K562 (cell line): ENCODE results near the gene KLF1. TPM values are rescaled to one million over a fixed set of nuclear protein-coding genes. Genes with fewer than 3 reads are reported as not detected.

Source experiments
- ATAC-seq: fragments of 200-7000 bp; cut with Tn5 transposase; 3 replicates; pipeline ENCODE4 v1.9.1; 2020; ENCODE audit warnings: moderate library complexity
- BruUV-seq: library from RNA; stranded (reverse); fragments of 400-500 nt; replicated peaks from 2 replicates; lab custom pipeline; 2021; lab: Mats Ljungman, UMichigan
- CTCF ChIA-PET: fragments of 300-600 bp; formaldehyde crosslinking; extraction: SDS; loops from one replicate; lab custom pipeline; 2021; ENCODE audit warnings: low intra/inter-chr PET ratio; lab: Yijun Ruan, JAX
- POLR2A ChIA-PET: fragments of 300-600, 350-650 bp; sonication (Branson Sonifier 250); formaldehyde crosslinking; extraction: SDS; loops from one replicate; lab custom pipeline; 2021; ENCODE audit warnings: antibody characterized with exemption, inconsistent platforms; lab: Yijun Ruan, JAX
- DNase-seq, 4 experiments: peaks; one replicate each; pipeline versions ENCODE4 v3.0.0 to v3.0.0-alpha.2; 2011 to 2018; ENCODE audit warnings: low spot score in 3 of 4, mixed read lengths in 3 of 4; ENCODE audit errors: extremely low read depth in 1 of 4
- FAIRE-seq: peaks from 2 replicates; lab custom pipeline; 2011; peaks lifted over from hg19 to GRCh38; lab: Jason Lieb, UNC
- H2AFZ ChIP-seq: 2 replicates; pipeline ENCODE4 v1.6.0; 2011; ENCODE audit warnings: low read depth, low read length, control low read depth, inconsistent platforms
- H3K27ac ChIP-seq: fragments of 200-600 bp; 3 replicates; pipeline ENCODE4 v1.8.0; 2011; ENCODE audit warnings: low read depth, mild to moderate bottlenecking, control low read depth, inconsistent platforms, low read length, moderate library complexity, mixed read lengths; ENCODE audit errors: extremely low read depth
- H3K27me3 ChIP-seq, 2 experiments: fragments of 300-600 bp in 1 of 2; 2 replicates in 1 of 2; 3 replicates in 1 of 2; pipeline versions ENCODE4 v1.6.0 to v1.8.0; 2011; ENCODE audit warnings: inconsistent platforms in 2 of 2, low read length in 2 of 2, mild to moderate bottlenecking in 1 of 2, mixed read lengths in 1 of 2, moderate library complexity in 1 of 2; ENCODE audit not compliant: control insufficient read depth in 2 of 2, insufficient read depth in 2 of 2
- H3K36me3 ChIP-seq: fragments of 300-600 bp; 3 replicates; pipeline ENCODE4 v1.8.0; 2011; ENCODE audit warnings: mild to moderate bottlenecking, low read length, inconsistent platforms; ENCODE audit not compliant: control insufficient read depth, insufficient read depth
- H3K4me1 ChIP-seq, 2 experiments: fragments of 200-600 bp in 1 of 2; replicated peaks in 1 of 2; 2 replicates in 1 of 2; 3 replicates in 1 of 2; pipeline versions ENCODE4 v1.5.1 to v1.8.0; 2011; ENCODE audit warnings: inconsistent platforms in 2 of 2, low read length in 2 of 2, mild to moderate bottlenecking in 1 of 2, mixed read lengths in 1 of 2, moderate library complexity in 1 of 2; ENCODE audit not compliant: control insufficient read depth in 2 of 2, insufficient read depth in 2 of 2
- H3K4me2 ChIP-seq: 2 replicates; pipeline ENCODE4 v1.6.1; 2011; ENCODE audit warnings: low read length, control low read depth, inconsistent platforms, mixed read lengths; ENCODE audit not compliant: insufficient read depth
- H3K4me3 ChIP-seq: fragments of 200-600 bp; sonication (generic), shearing (Covaris generic); 2 replicates; pipeline ENCODE4 v1.5.1; 2016; ENCODE audit warnings: control low read depth, inconsistent platforms
- H3K79me2 ChIP-seq: fragments of 200-600 bp; 3 replicates; pipeline ENCODE4 v1.8.0; 2011; ENCODE audit warnings: low read length, inconsistent platforms; ENCODE audit not compliant: control insufficient read depth, insufficient read depth
- H3K9ac ChIP-seq, 2 experiments: 2 replicates each; pipeline versions ENCODE4 v1.6.0 to v1.6.1; 2011; ENCODE audit warnings: low read depth in 2 of 2, low read length in 2 of 2, control low read depth in 1 of 2, inconsistent platforms in 1 of 2, mild to moderate bottlenecking in 1 of 2, mixed read lengths in 1 of 2; ENCODE audit not compliant: insufficient read depth in 1 of 2
- H3K9me1 ChIP-seq: one replicate; pipeline ENCODE4 v1.6.0; 2011; ENCODE audit warnings: inconsistent platforms, mild to moderate bottlenecking, low read length, moderate library complexity; ENCODE audit not compliant: control insufficient read depth, insufficient read depth
- H3K9me3 ChIP-seq: replicated peaks from 2 replicates; pipeline ENCODE4 v1.5.1; 2011; ENCODE audit warnings: low read depth, low read length, inconsistent platforms; ENCODE audit not compliant: control insufficient read depth, insufficient read depth
- H4K20me1 ChIP-seq: replicated peaks from 2 replicates; pipeline ENCODE4 v1.6.1; 2011; ENCODE audit warnings: low read length, inconsistent platforms, mixed read lengths; ENCODE audit not compliant: control insufficient read depth, insufficient read depth
- MCM5 ChIP-seq: fragments of 450-650 bp; IDR thresholded peaks from 2 replicates; pipeline ENCODE4 v1.6.1; 2016; ENCODE audit warnings: low read depth
- MECOM ChIP-seq: fragments of 250-450 bp; sonication (Bioruptor Pico); IDR thresholded peaks from 2 replicates; pipeline ENCODE4 v1.8.0; 2022; ENCODE audit warnings: inconsistent platforms
- POU5F1 ChIP-seq: fragments of 150-350 bp; IDR thresholded peaks from 2 replicates; pipeline ENCODE4 v1.6.1; 2014; ENCODE audit warnings: borderline replicate concordance, low read length, low read depth, mild to moderate bottlenecking; ENCODE audit not compliant: partially characterized antibody
- RBFOX2 ChIP-seq: fragments of 200-400 bp; formaldehyde crosslinking; IDR thresholded peaks from 2 replicates; pipeline ENCODE4 v1.6.1; 2017; ENCODE audit warnings: low read depth, mild to moderate bottlenecking, low read length, moderate library complexity
- ZNF212 ChIP-seq: fragments of 450-650 bp; formaldehyde crosslinking; IDR thresholded peaks from 2 replicates; pipeline ENCODE4 v1.4.0; 2020; ENCODE audit warnings: mild to moderate bottlenecking
- ZNF239 ChIP-seq: fragments of 250-450 bp; sonication (Bioruptor Pico); IDR thresholded peaks from 2 replicates; pipeline ENCODE4 v1.4.0; 2020; ENCODE audit warnings: mild to moderate bottlenecking
- ZNF263 ChIP-seq: sonication (generic); formaldehyde crosslinking; IDR thresholded peaks from 2 replicates; pipeline ENCODE4 v1.8.0; 2022; ENCODE audit warnings: mild to moderate bottlenecking, missing genetic modification reagents, borderline replicate concordance
- ZNF445 ChIP-seq: fragments of 250-450 bp; sonication (Bioruptor Pico); IDR thresholded peaks from 2 replicates; pipeline ENCODE4 v1.4.0; 2020; ENCODE audit warnings: low read depth, mild to moderate bottlenecking, moderate library complexity
- ZNF79 ChIP-seq: fragments of 250-450 bp; sonication (Bioruptor Pico); IDR thresholded peaks from 2 replicates; pipeline ENCODE4 v1.4.0; 2020; ENCODE audit warnings: low read depth, mild to moderate bottlenecking, moderate library complexity
- WGBS: fragments of 100-300 bp; shearing (Covaris generic); methylation state at CpG from one replicate; pipeline ENCODE4 v1.1.6; 2016; ENCODE audit warnings: low coverage, mixed read lengths; ENCODE audit not compliant: insufficient coverage; ENCODE audit errors: missing lambda C conversion rate; 5-methylcytosine and 5-hydroxymethylcytosine counted together
- in situ Hi-C: fragments of 300-500 bp; cut with MboI; formaldehyde crosslinking; loops from 4 replicates; pipeline ENCODE4 v1.15.0; 2018; ENCODE audit warnings: inconsistent platforms, mixed read lengths
- intact Hi-C: fragments of 100-400 bp; cut with micrococcal nuclease; formaldehyde crosslinking; loops from 2 replicates; pipeline ENCODE4 v1.14.2; 2022
- polyA plus RNA-seq, 8 experiments: library from polyadenylated mRNA; depleted of rRNA in 4 of 8; stranded (reverse) in 5 of 8; unstranded in 3 of 8; fragments of >200 nt; fragmentation: Nextera tagmentation in 2 of 8; fragmentation: Illumina TruSeq in 1 of 8; extraction: Ambion mirVana in 2 of 8; extraction: Trizol in 1 of 8; gene quantifications; 2 replicates each; pipeline versions ENCODE4 v1.2.1 to v1.2.3, GENCODE V29; 2011 to 2014; ENCODE audit warnings: inconsistent platforms in 1 of 8, missing spikeins in 1 of 8
- total RNA-seq, 7 experiments: library from RNA; depleted of rRNA in 6 of 7; stranded (reverse); fragments of >200 nt in 6 of 7; fragmentation: Illumina TruSeq in 2 of 7; extraction: Trizol in 2 of 7; gene quantifications; 2 replicates each; pipeline versions ENCODE4 v1.2.1 to v1.2.3, GENCODE V29; 2011 to 2021; ENCODE audit warnings: low replicate concordance in 1 of 7
- TF ChIP-seq, protein P1 (sequence below): fragments of 450-650 bp; IDR thresholded peaks from 2 replicates; pipeline ENCODE4 v1.6.1; 2016; ENCODE audit warnings: antibody characterized with exemption
- TF ChIP-seq, protein P2 (sequence below): fragments of 450-650 bp; formaldehyde crosslinking; IDR thresholded peaks from 2 replicates; pipeline ENCODE4 v1.4.0; 2022; ENCODE audit warnings: missing genetic modification characterization
- TF ChIP-seq, protein P3 (sequence below): sonication (generic); formaldehyde crosslinking; IDR thresholded peaks from 2 replicates; pipeline ENCODE4 v1.8.1; 2022; ENCODE audit warnings: missing genetic modification reagents
- TF ChIP-seq, protein P4 (sequence below): fragments of 250-450 bp; sonication (Bioruptor Pico); IDR thresholded peaks from 2 replicates; pipeline ENCODE4 v1.8.0; 2022; ENCODE audit warnings: moderate library complexity, mild to moderate bottlenecking, inconsistent platforms
- TF ChIP-seq, protein P5 (sequence below): fragments of 450-650 bp; IDR thresholded peaks from 2 replicates; pipeline ENCODE4 v1.6.1; 2014; ENCODE audit warnings: low read depth, mild to moderate bottlenecking, moderate library complexity, borderline replicate concordance

KLF1 gene
- total and polyA plus RNA-seq, 9 of the 15 experiments (the other 6 are each of a cell fraction or from before 2014, with no cell fraction given): 8.4 to 163 (median 47.3) TPM

DNA sequence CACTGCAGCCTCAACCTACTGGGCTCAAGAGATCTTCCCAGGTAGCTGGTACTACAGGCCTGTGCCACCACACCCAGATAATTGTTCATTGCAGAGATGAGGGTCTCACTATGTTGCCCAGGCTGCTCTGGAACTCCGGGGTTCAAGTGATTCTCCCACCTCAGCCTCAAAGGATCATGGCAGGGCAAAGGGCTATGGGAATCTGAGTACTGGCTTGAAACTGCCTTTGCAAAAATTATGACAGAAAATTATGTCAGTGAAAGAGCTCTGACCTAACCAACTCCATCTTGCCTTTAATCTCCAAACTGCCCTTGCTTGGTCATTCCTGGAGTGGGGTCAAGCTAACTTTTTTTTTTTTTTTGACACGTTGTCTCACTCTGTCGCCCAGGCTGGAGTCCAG lies 4.4 kb downstream of the KLF1 start:
- TSS peak; percentile 34 for BruUV-seq
- intact Hi-C loops: no loop called here
- TF ChIP-seq, protein P1, sequence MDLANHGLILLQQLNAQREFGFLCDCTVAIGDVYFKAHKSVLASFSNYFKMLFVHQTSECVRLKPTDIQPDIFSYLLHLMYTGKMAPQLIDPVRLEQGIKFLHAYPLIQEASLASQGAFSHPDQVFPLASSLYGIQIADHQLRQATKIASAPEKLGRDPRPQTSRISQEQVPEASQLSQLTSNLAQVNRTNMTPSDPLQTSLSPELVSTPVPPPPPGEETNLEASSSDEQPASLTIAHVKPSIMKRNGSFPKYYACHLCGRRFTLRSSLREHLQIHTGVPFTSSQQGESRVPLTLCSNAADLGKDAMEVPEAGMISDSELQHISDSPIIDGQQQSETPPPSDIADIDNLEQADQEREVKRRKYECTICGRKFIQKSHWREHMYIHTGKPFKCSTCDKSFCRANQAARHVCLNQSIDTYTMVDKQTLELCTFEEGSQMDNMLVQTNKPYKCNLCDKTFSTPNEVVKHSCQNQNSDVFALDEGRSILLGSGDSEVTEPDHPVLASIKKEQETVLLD: no peak
- TF ChIP-seq ZNF263 (CRISPR knock-in tag): 0 out of 2 replicates have a peak, but pooled peaks have one; percentile 27
- peak; percentile 88 for TF ChIP-seq MECOM (CRISPR knock-in tag)
- TF ChIP-seq, protein P2, sequence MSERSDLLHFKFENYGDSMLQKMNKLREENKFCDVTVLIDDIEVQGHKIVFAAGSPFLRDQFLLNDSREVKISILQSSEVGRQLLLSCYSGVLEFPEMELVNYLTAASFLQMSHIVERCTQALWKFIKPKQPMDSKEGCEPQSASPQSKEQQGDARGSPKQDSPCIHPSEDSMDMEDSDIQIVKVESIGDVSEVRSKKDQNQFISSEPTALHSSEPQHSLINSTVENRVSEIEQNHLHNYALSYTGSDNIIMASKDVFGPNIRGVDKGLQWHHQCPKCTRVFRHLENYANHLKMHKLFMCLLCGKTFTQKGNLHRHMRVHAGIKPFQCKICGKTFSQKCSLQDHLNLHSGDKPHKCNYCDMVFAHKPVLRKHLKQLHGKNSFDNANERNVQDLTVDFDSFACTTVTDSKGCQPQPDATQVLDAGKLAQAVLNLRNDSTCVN (CRISPR knock-in tag): no peak; the same call in 1 of the 2 replicates
- no peak for TF ChIP-seq POU5F1
- TF ChIP-seq, protein P3, sequence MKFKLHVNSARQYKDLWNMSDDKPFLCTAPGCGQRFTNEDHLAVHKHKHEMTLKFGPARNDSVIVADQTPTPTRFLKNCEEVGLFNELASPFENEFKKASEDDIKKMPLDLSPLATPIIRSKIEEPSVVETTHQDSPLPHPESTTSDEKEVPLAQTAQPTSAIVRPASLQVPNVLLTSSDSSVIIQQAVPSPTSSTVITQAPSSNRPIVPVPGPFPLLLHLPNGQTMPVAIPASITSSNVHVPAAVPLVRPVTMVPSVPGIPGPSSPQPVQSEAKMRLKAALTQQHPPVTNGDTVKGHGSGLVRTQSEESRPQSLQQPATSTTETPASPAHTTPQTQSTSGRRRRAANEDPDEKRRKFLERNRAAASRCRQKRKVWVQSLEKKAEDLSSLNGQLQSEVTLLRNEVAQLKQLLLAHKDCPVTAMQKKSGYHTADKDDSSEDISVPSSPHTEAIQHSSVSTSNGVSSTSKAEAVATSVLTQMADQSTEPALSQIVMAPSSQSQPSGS: no peak
- TF ChIP-seq, protein P4, sequence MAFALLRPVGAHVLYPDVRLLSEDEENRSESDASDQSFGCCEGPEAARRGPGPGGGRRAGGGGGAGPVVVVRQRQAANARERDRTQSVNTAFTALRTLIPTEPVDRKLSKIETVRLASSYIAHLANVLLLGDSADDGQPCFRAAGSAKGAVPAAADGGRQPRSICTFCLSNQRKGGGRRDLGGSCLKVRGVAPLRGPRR (CRISPR knock-in tag): peak; percentile 92
- TF ChIP-seq ZNF239 (CRISPR knock-in tag): peak; percentile 44; the same call in 1 of the 2 replicates
- TF ChIP-seq RBFOX2: no peak
- TF ChIP-seq, protein P5, sequence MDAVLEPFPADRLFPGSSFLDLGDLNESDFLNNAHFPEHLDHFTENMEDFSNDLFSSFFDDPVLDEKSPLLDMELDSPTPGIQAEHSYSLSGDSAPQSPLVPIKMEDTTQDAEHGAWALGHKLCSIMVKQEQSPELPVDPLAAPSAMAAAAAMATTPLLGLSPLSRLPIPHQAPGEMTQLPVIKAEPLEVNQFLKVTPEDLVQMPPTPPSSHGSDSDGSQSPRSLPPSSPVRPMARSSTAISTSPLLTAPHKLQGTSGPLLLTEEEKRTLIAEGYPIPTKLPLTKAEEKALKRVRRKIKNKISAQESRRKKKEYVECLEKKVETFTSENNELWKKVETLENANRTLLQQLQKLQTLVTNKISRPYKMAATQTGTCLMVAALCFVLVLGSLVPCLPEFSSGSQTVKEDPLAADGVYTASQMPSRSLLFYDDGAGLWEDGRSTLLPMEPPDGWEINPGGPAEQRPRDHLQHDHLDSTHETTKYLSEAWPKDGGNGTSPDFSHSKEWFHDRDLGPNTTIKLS: no peak
- TF ChIP-seq MCM5: no peak
- peak; percentile 37; the same call in 1 of the 2 replicates for TF ChIP-seq ZNF212 (CRISPR knock-in tag)
- peak; percentile 58; the same call in 1 of the 2 replicates for TF ChIP-seq ZNF79 (CRISPR knock-in tag)
- peak; percentile 72; the same call in 1 of the 2 replicates for TF ChIP-seq ZNF445 (CRISPR knock-in tag)

More for the DNA sequence above, 4.4 kb downstream of the KLF1 start:
- ChIA-PET CTCF (no interaction called here), POLR2A (interaction anchor here (0.5 to 2.9 kb wide), 7 partner anchors 9 to 1743 kb away, joined by 3 to 23 read pairs (median 3); partner anchors contain the start of genes GCDH and SYCE2)
- Histone ChIP-seq H4K20me1 (peaks cover 5% of the 10 kb centered on the region; the same call in 1 of the 2 replicates), H3K4me3 (no peak overlapping the region), H3K4me2 (peak overlapping the region; percentile 42), H3K27ac (peak overlapping the region; percentile 96), H3K4me1 (peaks cover 32 to 74% of the 10 kb centered on the region in 2 experiments; a peak in 4 of 5 replicates), H3K9ac (peak overlapping the region; percentile 71 to 94; a peak in 3 of 4 replicates), H3K9me1 (no peaks in the 10 kb centered on the region), H3K79me2 (peaks cover 69% of the 10 kb centered on the region), H3K9me3 (no peaks in the 10 kb centered on the region), H3K36me3 (peaks cover 41% of the 10 kb centered on the region), H3K27me3 (no peaks in the 10 kb centered on the region), H2AFZ (no peak overlapping the region)
- 48% methylated on average over 2 of the region's 3 CpGs for WGBS
- in situ Hi-C loops: no loop called here
- ATAC-seq (no peak), FAIRE-seq (no peak), DNase-seq (no peak)
